Aorta (tissue), 4 donors: Measurements from ENCODE around the gene SRSF12. TPM values are rescaled to one million over a fixed set of nuclear protein-coding genes. Genes with fewer than 3 reads are reported as not detected.

Experiments
- polyA plus RNA-seq, 2 donors: library from polyadenylated mRNA; stranded (reverse); fragments of 200-250 nt; gene quantifications; one replicate each; pipeline ENCODE4 v1.2.3, GENCODE V29; 2013
- total RNA-seq, 2 donors: library from RNA; stranded (reverse); fragmentation: NEBNext Ultra II Directional; extraction: Animal tissue kit (Norgen Biotek cat#: 25700); gene quantifications; one replicate each; pipeline ENCODE4 v1.2.1, GENCODE V29; 2021
- donor health status: healthy with polysubstance abuse.
- donor health status: Bipolar disorder and iron deficiency.
- donor health status: DM: no; HTN: no; CAD: no.
- donor health status: DM: yes; HTN: yes; CAD: no.

The SRSF12 gene
- total and polyA plus RNA-seq, 4 donors = 0.25 to 1.9 (median 0.98) TPM

Other genes with a start within 250 kb of the SRSF12 start
- 10 to 100 TPM; 12.8 to 15.5 TPM for gene RNGTT, start 154.5 kb downstream of the SRSF12 start, total RNA-seq
- gene RNGTT, start 154.5 kb downstream of the SRSF12 start, polyA plus RNA-seq = 1 to 10 TPM; 4.1 to 7.0 TPM
- 100 to 1,000 TPM; 280 to 342 TPM for gene PNRC1, start 37.3 kb downstream of the SRSF12 start, total RNA-seq
- 100 to 1,000 TPM in 1 of 2 donors, 10 to 100 TPM in 1; 74.9 to 111 TPM for gene PNRC1, start 37.3 kb downstream of the SRSF12 start, polyA plus RNA-seq
- gene PM20D2, start 28.0 kb upstream of the SRSF12 start, total RNA-seq = 10 to 100 TPM; 22.7 to 23.5 TPM
- 10 to 100 TPM in 1 of 2 donors, 1 to 10 TPM in 1; 7.3 to 15.0 TPM for gene PM20D2, start 28.0 kb upstream of the SRSF12 start, polyA plus RNA-seq
- 1 to 10 TPM; 1.6 to 1.8 TPM for gene GABRR1, start 99.3 kb upstream of the SRSF12 start, total RNA-seq
- gene GABRR1, start 99.3 kb upstream of the SRSF12 start, polyA plus RNA-seq = under 1 TPM in 1 of 2 donors, not detected in 1; 0.79 TPM
- gene GABRR2, start 197.2 kb upstream of the SRSF12 start, total RNA-seq = 1 to 10 TPM; 3.3 to 3.6 TPM
- gene GABRR2, start 197.2 kb upstream of the SRSF12 start, polyA plus RNA-seq = under 1 TPM in 1 of 2 donors, not detected in 1; 0.82 TPM
- gene UBE2J1, start 234.7 kb upstream of the SRSF12 start, total RNA-seq = 10 to 100 TPM; 34.1 to 38.7 TPM
- 10 to 100 TPM; 18.6 to 29.7 TPM for gene UBE2J1, start 234.7 kb upstream of the SRSF12 start, polyA plus RNA-seq